Gastrocnemius medialis (tissue), 4 donors: ENCODE data around the gene TNS1.

Experiments used
- POLR2A ChIP-seq, 2 donors: fragments of 450-650 bp; IDR thresholded peaks; one replicate each; pipeline ENCODE4 v1.6.1; 2017; ENCODE audit warnings: antibody characterized with exemption in 2 of 2, mild to moderate bottlenecking in 2 of 2, moderate library complexity in 2 of 2
- TF ChIP-seq, protein P1 (sequence below), 5 experiments: fragments of 450-650 bp in 3 of 5; fragments of 200-600 bp in 2 of 5; sonication (generic) in 2 of 5; IDR thresholded peaks in 4 of 5; conservative IDR thresholded peaks in 1 of 5; 1 replicate in 4 of 5; 2 replicates in 1 of 5; pipeline ENCODE4 v1.5.1; 2016 to 2019; ENCODE audit warnings: antibody characterized with exemption in 5 of 5, mild to moderate bottlenecking in 3 of 5, moderate library complexity in 3 of 5

DNA sequence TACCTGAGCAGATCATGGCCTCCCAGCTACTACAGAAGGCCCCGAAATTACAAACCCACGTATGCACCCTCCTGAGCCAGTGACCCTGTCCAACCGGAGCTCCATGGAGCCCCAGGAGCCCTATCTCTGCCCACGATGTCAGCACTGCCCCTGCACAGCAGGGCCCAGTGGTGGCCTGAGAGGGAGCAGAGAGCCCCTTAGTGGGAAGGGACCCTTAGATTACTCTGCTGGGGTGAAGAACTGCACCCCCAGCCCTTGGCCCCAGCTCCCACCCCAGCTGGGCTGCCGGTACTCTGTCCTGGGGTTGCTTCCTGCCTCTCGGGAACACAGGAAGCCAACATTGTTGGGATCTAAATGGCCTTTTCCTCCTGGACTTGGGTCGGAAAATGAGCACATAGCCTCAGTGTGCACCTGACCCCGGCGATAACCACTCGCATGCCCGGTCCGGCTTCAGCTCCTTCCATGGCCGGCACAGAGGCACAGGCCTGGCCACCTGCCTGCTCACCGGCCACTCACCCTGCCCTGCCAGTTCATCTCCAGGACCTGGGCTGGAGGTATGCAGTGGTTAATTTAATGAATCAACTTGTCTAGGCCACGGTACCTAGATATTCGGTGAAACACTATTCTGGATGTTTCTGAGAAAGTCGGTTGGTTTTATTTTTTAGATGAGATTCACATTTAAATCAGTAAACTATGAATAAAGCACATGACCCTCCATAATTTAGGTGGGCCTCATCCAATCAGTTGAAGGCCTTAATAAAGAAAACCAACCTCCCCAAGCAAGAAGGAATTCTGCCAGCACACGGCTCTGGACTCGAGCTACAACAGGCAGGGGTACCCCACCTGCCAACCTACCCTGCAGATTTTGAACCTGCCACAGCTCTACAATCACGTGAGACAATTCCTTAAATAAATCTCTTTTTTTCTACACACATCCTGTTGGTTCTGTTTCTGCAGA lies 19.2 kb downstream of the TNS1 start:
- TF ChIP-seq, protein P1, sequence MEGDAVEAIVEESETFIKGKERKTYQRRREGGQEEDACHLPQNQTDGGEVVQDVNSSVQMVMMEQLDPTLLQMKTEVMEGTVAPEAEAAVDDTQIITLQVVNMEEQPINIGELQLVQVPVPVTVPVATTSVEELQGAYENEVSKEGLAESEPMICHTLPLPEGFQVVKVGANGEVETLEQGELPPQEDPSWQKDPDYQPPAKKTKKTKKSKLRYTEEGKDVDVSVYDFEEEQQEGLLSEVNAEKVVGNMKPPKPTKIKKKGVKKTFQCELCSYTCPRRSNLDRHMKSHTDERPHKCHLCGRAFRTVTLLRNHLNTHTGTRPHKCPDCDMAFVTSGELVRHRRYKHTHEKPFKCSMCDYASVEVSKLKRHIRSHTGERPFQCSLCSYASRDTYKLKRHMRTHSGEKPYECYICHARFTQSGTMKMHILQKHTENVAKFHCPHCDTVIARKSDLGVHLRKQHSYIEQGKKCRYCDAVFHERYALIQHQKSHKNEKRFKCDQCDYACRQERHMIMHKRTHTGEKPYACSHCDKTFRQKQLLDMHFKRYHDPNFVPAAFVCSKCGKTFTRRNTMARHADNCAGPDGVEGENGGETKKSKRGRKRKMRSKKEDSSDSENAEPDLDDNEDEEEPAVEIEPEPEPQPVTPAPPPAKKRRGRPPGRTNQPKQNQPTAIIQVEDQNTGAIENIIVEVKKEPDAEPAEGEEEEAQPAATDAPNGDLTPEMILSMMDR (IDR thresholded peaks at IDR 0.05 in 4 of 5, conservative IDR thresholded peaks at IDR 0.05 in 1 of 5) = no peak
- TF ChIP-seq POLR2A (IDR thresholded peaks at IDR 0.05) = no peak
